ENCODE results near the gene LRRK1.

LRRK1 gene

GRCh38 chr15:101044625-101045235, 125.6 kb downstream of the LRRK1 start:
- no peak for DNase-seq (ENCODE audit: low read depth in 2 of 2)

DNA sequence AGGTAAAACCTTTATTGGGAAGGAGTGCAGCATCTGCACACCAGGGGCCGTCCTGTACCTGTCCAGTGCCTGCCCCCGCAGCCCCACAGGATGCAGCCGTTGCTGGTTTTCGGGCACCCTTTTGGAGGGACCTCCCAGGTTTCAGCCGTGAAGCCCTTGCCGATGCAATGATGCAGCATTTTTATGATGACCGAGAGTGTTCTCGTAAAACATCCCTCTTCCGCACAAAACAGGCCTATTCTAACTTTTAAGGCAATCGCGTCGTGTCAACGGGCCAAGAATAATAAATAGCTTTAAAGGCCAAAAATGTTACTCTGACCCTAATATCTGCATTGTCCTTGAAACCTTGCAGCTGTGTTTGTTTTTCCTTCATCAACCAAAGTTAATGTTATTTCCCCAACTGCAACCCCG, 126.1 kb downstream of the LRRK1 start:
- no peak for DNase-seq (ENCODE audit: low read depth in 2 of 2)

DNA sequence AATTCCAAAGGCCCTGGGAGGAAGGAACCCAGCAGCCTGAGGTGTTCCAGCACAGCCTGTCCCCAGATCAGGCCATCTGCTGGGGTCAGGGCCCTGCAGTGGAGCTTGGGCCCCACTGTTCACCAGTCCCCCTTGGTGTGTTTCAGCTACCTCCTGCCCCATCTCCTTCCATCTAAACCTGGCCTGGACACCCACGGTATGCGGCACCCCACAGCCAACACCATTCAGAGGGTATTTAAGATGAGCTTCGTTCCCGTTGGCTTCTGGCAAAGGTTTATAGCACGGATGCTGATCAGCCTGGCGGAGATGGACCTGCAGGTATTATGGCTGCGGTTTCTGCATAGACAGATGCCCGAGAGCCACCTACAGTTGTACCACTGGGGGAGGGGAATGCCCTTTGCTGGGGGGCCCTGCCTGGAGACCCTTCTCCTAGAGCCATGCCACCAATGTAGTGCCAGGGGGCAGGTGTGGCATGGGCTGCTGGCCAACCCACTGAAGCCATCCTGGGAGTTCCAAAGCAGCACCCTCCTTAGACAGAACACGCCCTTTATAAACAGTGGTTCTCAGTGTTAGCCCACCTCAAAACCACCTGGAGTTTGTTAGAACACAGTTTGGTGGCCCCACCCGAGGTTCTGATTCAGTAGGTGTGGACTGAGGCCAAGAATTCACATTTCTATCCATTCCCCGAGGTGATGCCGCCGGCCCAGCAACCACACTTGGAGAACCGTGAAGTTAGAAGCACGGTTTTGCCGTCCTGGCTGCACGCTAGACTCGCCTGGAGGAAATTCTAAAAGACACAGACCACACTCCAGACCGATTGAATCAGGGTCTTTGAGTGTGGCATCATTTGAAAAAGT, 126.9 kb downstream of the LRRK1 start:
- no peak for DNase-seq (ENCODE audit: low read depth in 2 of 2)

DNA sequence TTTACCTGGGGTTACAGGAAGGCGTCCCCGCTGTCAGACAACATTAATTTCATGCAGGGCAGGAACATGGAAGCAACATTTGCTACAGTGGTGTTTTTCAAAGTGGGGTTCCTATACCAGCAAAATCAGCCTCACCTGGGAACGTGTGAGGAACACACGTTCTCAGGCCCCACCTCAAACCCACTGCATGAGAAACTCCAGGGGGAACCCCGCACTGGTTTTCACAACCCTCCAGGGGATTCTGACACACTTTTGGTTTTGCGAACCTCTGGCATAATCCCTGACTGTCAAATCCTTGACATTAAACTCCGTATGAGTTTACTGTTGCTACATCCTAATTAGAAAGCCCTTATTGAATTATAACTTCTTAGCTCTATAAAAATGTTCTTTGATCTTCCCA, 127.7 kb downstream of the LRRK1 start:
- no peak for DNase-seq (ENCODE audit: low read depth in 2 of 2)

DNA sequence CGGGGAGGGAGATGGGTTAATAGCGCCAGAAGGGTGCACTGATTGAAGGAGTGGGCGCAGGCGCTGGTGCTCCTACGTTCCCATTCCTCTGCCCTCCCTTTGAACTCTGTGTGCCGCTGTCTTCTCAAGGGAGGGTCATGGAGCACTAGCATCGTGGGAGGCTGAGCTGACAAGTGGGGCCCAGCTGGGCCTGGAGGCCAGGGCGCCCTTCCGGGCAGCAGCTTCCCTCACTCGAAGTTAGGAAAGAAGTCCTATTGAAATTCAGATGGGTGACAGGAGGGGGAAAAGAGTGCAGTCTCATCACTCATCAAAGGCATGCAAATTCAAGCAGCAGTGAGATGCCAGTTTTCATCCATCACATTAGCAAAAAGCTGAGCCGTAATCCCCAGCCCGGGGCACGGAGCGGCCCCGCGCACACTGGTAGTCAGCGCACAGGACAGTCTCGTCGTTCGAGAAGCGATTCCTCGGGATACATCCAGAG, 128.2 kb downstream of the LRRK1 start:
- no peak for DNase-seq (ENCODE audit: low read depth in 2 of 2)

DNA sequence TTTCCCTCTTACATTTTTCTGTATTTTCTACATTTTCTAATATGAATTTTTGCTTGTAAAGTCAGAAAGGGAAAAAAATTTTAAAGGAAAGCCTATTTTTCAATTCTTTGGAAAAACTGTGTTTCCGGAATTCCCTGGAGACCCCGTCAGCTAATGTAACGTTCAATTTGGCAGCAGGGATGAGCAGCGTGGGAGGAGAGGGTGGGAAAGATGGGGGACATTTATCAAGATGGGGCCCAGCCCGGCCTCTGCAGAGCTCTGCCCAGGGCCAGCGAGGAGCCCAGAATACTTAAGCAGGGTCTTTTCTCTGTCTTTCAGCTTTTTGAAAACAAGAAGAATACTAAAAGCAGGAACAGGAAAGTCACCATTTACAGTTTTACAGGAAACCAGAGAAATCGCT, 129.0 kb downstream of the LRRK1 start:
- no peak for DNase-seq (ENCODE audit: low read depth in 2 of 2)

DNA sequence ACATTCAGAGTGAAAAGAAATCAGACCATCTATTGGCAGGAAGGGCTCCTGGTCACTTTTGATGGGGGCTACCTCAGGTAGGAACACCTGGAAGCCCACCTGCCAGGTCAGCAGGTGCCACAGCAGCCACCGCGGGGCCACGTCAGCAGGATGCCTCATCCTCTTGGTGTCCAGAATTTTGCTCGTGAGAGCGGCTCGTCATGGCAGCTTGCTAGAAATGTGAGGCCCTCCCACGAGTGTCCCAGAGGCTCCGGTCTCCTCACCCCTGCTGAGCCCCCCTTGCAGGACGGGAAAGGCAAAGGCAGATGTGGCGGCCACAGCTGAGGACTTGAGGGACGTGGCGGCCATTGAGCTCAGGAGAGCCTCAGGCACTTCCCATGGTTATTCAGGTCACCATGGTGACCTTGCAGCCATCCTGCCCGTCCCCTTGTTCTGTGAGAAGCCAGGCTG, 129.4 kb downstream of the LRRK1 start:
- DNase-seq (ENCODE audit: low read depth in 2 of 2) = no peak

- DNase-seq (ENCODE audit: low read depth in 2 of 2) = no peak
Observed at GRCh38 chr15:101049282-101049681, 130.1 kb downstream of the LRRK1 start.

- DNase-seq (ENCODE audit: low read depth in 2 of 2) = no peak
Observed at GRCh38 chr15:101049856-101050622, 130.9 kb downstream of the LRRK1 start.

DNA sequence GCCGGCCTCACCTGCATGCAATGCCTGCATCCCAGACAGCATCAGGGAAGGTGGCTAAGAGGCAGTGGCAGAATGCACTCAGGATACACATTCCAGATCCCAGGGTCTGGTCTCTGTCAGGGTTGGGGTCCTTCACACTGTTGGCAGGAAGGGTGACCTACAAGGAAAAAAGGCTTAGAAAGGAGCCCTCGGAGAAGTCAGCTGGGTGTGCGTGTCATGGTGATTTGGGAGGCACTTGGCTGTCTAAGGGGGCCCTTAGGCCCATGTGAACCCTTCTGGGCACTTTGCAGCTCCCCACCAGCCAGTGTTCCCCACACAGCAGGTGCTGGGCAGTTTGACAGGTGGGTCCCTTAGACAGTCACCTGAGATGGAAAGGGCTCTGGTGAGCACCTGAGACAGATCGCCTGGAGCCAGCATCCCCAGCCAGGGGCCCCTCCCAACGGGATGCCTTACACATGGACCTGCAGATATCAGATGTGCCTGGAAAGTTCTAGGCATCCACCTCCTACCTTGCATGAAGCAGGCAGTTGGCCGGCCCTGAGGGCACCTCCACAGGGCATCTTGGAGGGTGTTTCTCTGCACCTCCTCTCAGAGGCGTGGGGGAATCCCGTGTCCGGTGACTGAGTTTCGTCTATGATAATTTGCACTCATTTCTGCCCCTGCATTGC, 131.6 kb downstream of the LRRK1 start:
- DNase-seq (ENCODE audit: low read depth in 2 of 2) = no peak

DNA sequence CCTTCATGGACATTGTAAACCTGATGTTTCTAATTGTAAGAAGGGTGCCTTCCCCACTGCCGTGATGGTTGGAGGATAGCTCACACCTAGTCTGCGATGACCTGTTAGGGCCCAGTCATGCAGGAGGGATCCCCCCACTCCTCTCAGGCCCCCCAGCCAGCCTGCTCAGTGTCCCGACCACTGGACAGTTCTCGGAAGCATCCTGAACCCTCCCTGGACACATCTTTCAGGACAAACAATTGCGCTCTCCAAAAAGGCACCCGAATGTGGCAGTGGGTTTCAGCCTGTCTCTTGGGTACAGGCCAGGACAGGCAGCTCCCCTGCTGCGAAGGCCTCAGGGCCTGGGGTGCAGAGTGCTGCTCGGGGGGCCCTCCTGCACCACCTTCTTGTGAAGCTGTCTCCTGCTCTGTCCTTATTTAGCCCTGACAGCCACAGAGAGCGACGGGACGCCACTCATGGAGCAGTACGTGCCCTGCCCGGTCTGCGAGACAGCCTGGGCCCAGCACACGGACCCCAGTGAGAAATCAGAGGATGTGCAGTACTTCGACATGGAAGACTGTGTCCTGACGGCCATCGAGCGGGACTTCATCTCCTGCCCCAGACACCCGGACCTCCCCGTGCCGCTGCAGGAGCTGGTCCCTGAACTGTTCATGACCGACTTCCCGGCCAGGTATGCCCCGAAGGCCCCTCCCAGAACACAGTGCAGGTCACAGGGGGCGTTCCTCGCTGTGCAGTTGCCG, 132.3 kb downstream of the LRRK1 start:
- DNase-seq (ENCODE audit: low read depth in 2 of 2) = no peak

GRCh38 chr15:101052031-101052620, 133.0 kb downstream of the LRRK1 start:
- DNase-seq (ENCODE audit: low read depth in 2 of 2) = no peak

GRCh38 chr15:101052681-101053121, 133.5 kb downstream of the LRRK1 start:
- no peak for DNase-seq (ENCODE audit: low read depth in 2 of 2)

DNA sequence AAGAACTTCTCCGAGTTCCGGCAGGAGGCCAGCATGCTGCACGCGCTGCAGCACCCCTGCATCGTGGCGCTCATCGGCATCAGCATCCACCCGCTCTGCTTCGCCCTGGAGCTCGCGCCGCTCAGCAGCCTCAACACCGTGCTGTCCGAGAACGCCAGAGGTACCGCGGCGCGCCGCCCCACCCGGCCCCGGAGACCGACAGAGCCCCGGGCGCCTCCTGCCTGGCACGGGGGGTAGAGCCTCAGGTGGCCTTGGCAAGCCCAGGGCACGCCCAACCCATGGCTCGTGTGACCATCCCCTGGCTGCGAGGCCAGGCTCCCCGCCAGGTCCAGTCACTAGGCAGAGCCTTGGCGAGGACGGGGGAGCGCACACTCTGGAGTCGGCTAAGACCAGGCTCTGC, 134.1 kb downstream of the LRRK1 start:
- DNase-seq (ENCODE audit: low read depth in 2 of 2) = no peak

DNA sequence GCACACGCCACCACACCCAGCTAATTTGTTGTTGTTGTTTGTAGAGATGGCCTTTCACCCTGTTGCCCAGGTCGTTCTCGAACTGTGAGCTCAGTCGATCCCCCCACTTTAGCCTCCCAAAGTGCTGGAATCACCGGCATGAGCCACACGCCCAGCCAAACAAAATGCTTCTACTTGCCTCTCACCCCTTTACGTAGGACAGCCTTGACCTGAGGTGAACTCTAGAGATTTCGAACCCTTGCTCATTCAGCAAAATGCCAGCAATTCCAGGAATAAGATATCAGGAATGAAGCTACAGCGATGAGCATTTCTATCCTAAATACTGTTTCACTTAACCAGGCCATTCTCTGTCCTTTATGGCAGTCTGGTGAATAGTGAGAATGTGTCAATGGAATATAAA, 135.0 kb downstream of the LRRK1 start:
- no peak for DNase-seq (ENCODE audit: low read depth in 2 of 2)

DNA sequence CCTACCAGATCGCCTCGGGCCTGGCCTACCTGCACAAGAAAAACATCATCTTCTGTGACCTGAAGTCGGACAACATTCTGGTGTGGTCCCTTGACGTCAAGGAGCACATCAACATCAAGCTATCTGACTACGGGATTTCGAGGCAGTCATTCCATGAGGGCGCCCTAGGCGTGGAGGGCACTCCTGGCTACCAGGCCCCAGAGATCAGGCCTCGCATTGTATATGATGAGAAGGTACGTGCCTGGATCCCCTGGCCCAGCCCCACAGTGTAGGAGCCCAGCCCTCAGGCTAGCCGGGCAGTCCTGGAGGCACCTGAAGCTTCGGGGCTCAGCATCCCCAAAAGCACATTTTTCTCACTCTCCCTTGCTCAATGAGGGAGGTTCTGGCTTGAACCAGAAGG, 135.8 kb downstream of the LRRK1 start:
- no peak for DNase-seq (ENCODE audit: low read depth in 2 of 2)

GRCh38 chr15:101055411-101055810, 136.3 kb downstream of the LRRK1 start:
- no peak for DNase-seq (ENCODE audit: low read depth in 2 of 2)

DNA sequence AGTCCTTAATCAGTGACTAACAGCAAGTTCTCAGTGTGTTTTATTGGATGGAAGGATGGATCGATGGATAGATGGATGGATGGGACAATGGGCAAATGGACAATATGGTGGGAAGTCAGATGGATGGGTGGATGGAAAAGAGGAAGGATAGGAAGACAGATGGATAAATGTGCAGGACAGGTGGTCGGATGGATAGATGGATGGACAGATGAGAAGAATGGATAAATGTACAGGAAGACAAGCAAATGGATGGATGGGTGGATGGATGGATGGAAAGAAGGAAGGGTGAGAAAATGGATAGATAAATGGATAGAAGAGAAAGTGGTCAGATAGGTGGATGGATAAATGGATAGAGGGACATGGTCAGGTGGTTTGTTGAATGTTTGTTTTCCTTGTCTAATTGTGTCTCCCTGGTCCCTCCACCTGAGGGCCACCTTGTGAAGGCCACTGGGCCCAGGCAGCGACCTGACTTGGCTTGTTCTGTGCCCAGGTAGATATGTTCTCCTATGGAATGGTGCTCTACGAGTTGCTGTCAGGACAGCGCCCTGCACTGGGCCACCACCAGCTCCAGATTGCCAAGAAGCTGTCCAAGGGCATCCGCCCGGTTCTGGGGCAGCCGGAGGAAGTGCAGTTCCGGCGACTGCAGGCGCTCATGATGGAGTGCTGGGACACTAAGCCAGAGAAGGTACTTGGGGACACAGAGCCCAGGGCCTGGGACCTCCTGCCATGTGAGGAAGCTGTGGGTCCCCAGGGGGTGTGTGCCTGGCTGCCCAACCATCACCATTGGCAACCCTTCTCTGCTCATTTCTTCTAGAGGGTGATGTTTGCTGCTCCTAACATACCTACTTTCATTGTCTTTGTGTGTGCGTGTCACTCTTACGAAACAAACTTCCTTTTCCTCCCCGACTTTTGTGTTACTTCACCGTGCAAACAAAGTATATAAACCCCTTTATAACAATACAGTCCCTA, 137.5 kb downstream of the LRRK1 start:
- DNase-seq (ENCODE audit: low read depth in 2 of 2) = no peak

GRCh38 chr15:101057841-101058407, 138.8 kb downstream of the LRRK1 start:
- no peak for DNase-seq (ENCODE audit: low read depth in 2 of 2)

Data from stimulated activated CD8-positive, alpha-beta memory T cell treated with anti-CD3 and anti-CD28 coated beads, Interleukin-2, amount 100 ng/mL, for 48 hours (primary cell).